ENCODE results near the gene ANKRD13D.

The ANKRD13D gene

DNA sequence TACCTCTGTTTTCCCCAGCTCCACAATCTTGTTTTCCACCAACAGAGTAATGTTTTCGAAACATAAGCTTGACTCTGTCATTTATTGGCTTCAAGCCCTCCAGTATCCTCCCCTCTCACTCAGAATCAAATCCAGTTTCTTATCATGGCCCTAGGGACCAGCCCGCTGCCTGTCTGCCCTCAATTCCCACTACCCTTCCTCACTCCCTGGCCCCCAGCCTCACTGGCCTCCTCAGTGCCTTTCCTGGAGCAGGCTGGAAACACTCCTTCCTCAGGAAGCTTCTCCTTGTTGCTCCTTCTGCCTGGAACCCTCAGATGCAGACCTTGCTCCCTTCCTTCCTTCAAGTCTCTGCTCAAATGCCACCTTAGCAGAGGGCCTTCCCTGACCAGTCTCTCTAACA, 60.4 kb downstream of the ANKRD13D start:
- TF ChIP-seq, protein P1, sequence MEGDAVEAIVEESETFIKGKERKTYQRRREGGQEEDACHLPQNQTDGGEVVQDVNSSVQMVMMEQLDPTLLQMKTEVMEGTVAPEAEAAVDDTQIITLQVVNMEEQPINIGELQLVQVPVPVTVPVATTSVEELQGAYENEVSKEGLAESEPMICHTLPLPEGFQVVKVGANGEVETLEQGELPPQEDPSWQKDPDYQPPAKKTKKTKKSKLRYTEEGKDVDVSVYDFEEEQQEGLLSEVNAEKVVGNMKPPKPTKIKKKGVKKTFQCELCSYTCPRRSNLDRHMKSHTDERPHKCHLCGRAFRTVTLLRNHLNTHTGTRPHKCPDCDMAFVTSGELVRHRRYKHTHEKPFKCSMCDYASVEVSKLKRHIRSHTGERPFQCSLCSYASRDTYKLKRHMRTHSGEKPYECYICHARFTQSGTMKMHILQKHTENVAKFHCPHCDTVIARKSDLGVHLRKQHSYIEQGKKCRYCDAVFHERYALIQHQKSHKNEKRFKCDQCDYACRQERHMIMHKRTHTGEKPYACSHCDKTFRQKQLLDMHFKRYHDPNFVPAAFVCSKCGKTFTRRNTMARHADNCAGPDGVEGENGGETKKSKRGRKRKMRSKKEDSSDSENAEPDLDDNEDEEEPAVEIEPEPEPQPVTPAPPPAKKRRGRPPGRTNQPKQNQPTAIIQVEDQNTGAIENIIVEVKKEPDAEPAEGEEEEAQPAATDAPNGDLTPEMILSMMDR (IDR thresholded peaks at IDR 0.05; ENCODE audit: low read depth, low read length), result no peak
- DNase-seq (ENCODE audit: low read depth, low spot score), result no peak
- H3K4me3 ChIP-seq (ENCODE audit: low read depth, low read length), result no peak overlapping the region
- in situ Hi-C loops (cut with HindIII; ENCODE audit: low sequenced_read_pairs), result no loop called here

DNA sequence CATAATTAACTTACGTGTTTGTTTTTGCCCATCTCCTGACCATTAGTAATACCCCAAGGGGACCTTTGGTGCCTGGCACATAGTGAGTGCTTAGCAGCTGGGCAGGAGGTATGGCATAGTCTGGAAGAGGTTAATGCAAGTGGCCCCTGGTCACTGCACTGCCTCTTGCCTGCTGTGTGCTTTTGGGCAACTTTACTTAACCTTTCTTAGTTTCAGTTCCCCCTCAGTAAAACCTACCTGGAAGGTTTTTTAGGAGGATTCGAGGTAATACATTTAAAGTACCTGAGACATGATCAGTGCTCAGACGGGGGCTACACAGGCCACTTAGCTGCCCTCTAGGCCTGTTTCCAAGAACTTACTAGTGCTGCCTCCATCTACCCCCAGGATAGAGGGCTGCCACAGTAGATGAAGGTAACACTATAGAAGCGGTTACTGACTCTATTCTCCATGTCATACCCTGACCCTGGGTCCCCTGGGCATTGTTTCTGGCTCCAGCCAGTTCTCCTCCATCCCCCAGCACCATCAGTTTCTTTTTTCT, 60.9 kb downstream of the ANKRD13D start:
- no peak for DNase-seq (ENCODE audit: low read depth, low spot score)
- in situ Hi-C loops (cut with HindIII; ENCODE audit: low sequenced_read_pairs), result no loop called here
- H3K4me3 ChIP-seq (ENCODE audit: low read depth, low read length), result no peak overlapping the region
- TF ChIP-seq, protein P1 (IDR thresholded peaks at IDR 0.05; ENCODE audit: low read depth, low read length), result no peak

- in situ Hi-C loops (cut with HindIII; ENCODE audit: low sequenced_read_pairs), result no loop called here
- peak; percentile 78 for DNase-seq (ENCODE audit: low read depth, low spot score)
- no peak overlapping the region for H3K4me3 ChIP-seq (ENCODE audit: low read depth, low read length)
- TF ChIP-seq, protein P1 (IDR thresholded peaks at IDR 0.05; ENCODE audit: low read depth, low read length), result peak; percentile 91
These were observed 62.3 kb downstream of the ANKRD13D start for GRCh38 chr11:67351275-67352005.

Measured in astrocyte of the spinal cord (primary cell).